HTR-8/SVneo (cell line): ENCODE measurements around the gene VDR.
A peak's percentile ranks its signal among the peaks of the same experiment; 100 is the strongest.

ENCODE experiments used
- DNase-seq: peaks from one replicate; pipeline ENCODE4 v3.0.0; 2011; ENCODE audit warnings: low spot score, mixed read lengths; ENCODE audit not compliant: insufficient read length
- FAIRE-seq: peaks from 2 replicates; lab custom pipeline; 2011; peaks lifted over from hg19 to GRCh38; lab: Jason Lieb, UNC

Gene VDR

GRCh38 chr12:47896633-47897032 is 8.2 kb downstream of the VDR start:
- DNase-seq (no peak), FAIRE-seq (no peak)

DNA sequence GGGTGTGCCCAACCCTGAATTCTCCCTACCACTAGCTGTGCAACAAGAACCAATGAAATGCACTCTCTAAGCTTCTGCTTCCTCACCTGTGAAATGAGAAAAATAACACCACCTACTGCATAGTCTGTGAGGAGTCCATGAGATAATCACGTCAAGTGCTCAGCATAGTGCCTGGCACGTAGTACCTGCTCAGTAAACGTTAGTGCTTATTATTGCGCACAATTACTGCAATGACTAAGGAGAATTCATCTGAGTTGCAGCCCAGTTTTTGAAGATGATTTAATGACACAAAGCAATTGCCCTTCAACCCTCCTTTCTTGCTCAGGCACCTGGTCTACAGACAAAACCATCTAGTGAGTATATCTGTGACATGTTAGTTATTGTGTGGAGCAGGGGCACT is 8.8 kb downstream of the VDR start:
- no peak for FAIRE-seq

DNA sequence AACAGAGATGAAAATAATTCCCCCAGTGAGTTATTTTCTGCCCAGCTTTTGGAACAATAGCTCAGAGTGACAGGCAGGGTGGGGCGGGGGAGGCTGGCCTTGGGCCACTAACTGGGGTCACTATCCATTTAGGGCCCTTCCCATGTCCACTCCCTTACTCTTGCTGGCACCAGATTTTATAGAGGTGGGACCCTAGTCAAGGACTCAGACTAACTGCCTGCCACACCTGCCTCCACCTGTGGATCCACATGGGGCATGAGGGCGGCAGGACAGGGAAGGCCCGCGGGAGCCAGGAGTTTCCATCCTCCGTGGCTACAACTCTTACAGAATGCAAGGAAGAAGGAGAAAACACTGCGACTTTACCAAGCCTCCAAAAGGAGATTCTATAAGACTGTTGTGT is 10.1 kb downstream of the VDR start:
- no peak for FAIRE-seq
- no peak for DNase-seq

More for the DNA sequence above, 8.8 kb downstream of the VDR start:
- DNase-seq, result no peak

DNA sequence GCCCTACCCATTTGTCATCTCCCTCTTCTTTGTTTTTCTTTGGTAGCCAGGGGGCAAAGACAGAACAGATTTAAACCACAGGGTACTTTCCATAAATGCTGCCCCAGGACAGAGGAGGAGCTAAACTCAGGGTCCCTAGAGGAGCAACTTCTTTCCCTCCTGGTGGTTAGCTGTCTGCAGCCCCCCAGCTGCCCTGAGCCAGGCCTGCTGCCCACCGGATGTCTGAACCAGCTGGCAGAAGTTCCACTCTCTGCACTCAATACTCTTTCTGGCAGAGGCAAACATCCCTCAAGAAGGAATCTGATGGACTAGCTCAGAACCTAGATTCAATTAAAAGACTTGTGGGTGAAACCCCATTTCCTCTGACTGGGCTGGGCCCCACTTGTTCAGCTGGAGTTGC is 10.7 kb downstream of the VDR start:
- DNase-seq (no peak), FAIRE-seq (no peak)

- FAIRE-seq (no peak), DNase-seq (no peak)
Measured at GRCh38 chr12:47892819-47893218, 12.0 kb downstream of the VDR start.

GRCh38 chr12:47891356-47891755 is 13.4 kb downstream of the VDR start:
- FAIRE-seq (no peak), DNase-seq (no peak)

GRCh38 chr12:47889040-47889439 is 15.8 kb downstream of the VDR start:
- no peak for DNase-seq
- no peak for FAIRE-seq

GRCh38 chr12:47888153-47888819 is 16.5 kb downstream of the VDR start:
- no peak for FAIRE-seq
- no peak for DNase-seq

- FAIRE-seq, result no peak
- DNase-seq, result no peak
Measured at GRCh38 chr12:47887529-47887928, 17.3 kb downstream of the VDR start.

- FAIRE-seq (no peak), DNase-seq (no peak)
Measured at GRCh38 chr12:47886510-47887240, 18.1 kb downstream of the VDR start.

GRCh38 chr12:47885566-47885965 is 19.2 kb downstream of the VDR start:
- no peak for FAIRE-seq
- DNase-seq, result no peak

- no peak for DNase-seq
- no peak for FAIRE-seq
Measured at GRCh38 chr12:47885012-47885501, 19.7 kb downstream of the VDR start.

GRCh38 chr12:47884501-47884900 is 20.3 kb downstream of the VDR start:
- FAIRE-seq (no peak), DNase-seq (no peak)

GRCh38 chr12:47883663-47884195 is 21.1 kb downstream of the VDR start:
- no peak for FAIRE-seq

GRCh38 chr12:47882781-47883546 is 21.8 kb downstream of the VDR start:
- FAIRE-seq (no peak), DNase-seq (no peak)

More at GRCh38 chr12:47883663-47884195, 21.1 kb downstream of the VDR start:
- no peak for DNase-seq

GRCh38 chr12:47881826-47882427 is 22.9 kb downstream of the VDR start:
- DNase-seq, result peak; percentile 59
- no peak for FAIRE-seq

DNA sequence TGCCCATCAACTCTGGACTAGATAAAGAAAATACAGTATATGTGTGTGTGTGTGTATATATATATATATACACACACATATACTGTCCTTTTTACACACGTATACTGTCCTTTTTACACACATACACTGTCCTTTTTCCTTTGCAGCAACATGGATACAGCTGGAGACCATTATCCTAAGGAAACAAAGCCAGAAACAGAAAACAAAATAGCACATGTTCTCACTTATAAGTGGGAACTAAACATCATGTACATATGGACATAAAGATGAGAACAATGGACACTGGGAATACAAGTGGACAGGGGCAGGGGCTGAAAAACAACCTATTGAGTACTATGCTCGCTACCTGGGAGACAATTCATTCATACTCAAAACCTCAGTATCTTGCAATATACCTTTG is 23.7 kb downstream of the VDR start:
- DNase-seq (no peak), FAIRE-seq (no peak)

GRCh38 chr12:47878918-47879481 is 25.8 kb downstream of the VDR start:
- DNase-seq, result no peak
- FAIRE-seq, result no peak

- FAIRE-seq, result no peak
- DNase-seq, result no peak
Measured at GRCh38 chr12:47878293-47878917, 26.4 kb downstream of the VDR start.

- no peak for FAIRE-seq
- no peak for DNase-seq
Measured at GRCh38 chr12:47877081-47877480, 27.7 kb downstream of the VDR start.
